H1 (cell line): ENCODE measurements around the gene SPG11. TPM values are rescaled to one million over a fixed set of nuclear protein-coding genes. Genes with fewer than 3 reads are reported as not detected.

Experiments used
- CTCF ChIA-PET: fragments of 300-600 bp; sonication (Branson Sonifier 250); formaldehyde crosslinking; loops from one replicate; lab custom pipeline; 2021; ENCODE audit not compliant: partially characterized antibody; lab: Charles Lee
- POLR2A ChIA-PET: fragments of 300-600 bp; sonication (Branson Sonifier 250); formaldehyde crosslinking; loops from one replicate; lab custom pipeline; 2021; ENCODE audit warnings: inconsistent platforms; ENCODE audit not compliant: partially characterized antibody; lab: Charles Lee
- DNase-seq, 2 experiments: peaks; one replicate each; pipeline versions ENCODE4 v3.0.0 to v3.0.0-alpha.2; 2010 to 2022; ENCODE audit warnings: low spot score in 2 of 2, low read depth in 1 of 2, mixed read lengths in 1 of 2
- FAIRE-seq: peaks from 2 replicates; lab custom pipeline; 2011; peaks lifted over from hg19 to GRCh38; lab: Jason Lieb, UNC
- H2AFZ ChIP-seq: 2 replicates; pipeline ENCODE4 v1.8.1; 2012; ENCODE audit warnings: low read length, inconsistent platforms
- H2AK5ac ChIP-seq: 2 replicates; pipeline ENCODE4 v1.6.1; 2013; ENCODE audit warnings: low read depth, low read length
- H2BK120ac ChIP-seq: replicated peaks from 2 replicates; pipeline ENCODE3; 2013; ENCODE audit warnings: low read depth, low read length, inconsistent platforms
- H2BK12ac ChIP-seq: 2 replicates; pipeline ENCODE4 v1.6.1; 2013; ENCODE audit warnings: low read depth, low read length
- H2BK15ac ChIP-seq: 2 replicates; pipeline ENCODE4 v1.6.1; 2013; ENCODE audit warnings: low read length
- H2BK20ac ChIP-seq: 2 replicates; pipeline ENCODE4 v1.6.1; 2013; ENCODE audit warnings: low read length
- H2BK5ac ChIP-seq: 2 replicates; pipeline ENCODE4 v1.6.1; 2013; ENCODE audit warnings: low read depth, low read length
- H3K14ac ChIP-seq: 2 replicates; pipeline ENCODE4 v1.6.1; 2013; ENCODE audit warnings: inconsistent platforms; ENCODE audit not compliant: insufficient read length
- H3K18ac ChIP-seq: 2 replicates; pipeline ENCODE4 v1.6.1; 2013; ENCODE audit warnings: low read length; ENCODE audit errors: extremely low read depth
- H3K23ac ChIP-seq: 2 replicates; pipeline ENCODE4 v1.6.1; 2013; ENCODE audit warnings: inconsistent platforms; ENCODE audit not compliant: insufficient read length
- H3K23me2 ChIP-seq: 2 replicates; pipeline ENCODE4 v1.6.1; 2013; ENCODE audit warnings: low read depth, low read length
- H3K27ac ChIP-seq: 2 replicates; pipeline ENCODE4 v1.6.1; 2011; ENCODE audit warnings: low read depth, low read length, inconsistent platforms
- H3K27me3 ChIP-seq, 4 experiments: replicated peaks in 1 of 4; 1 replicate in 1 of 4; 2 replicates in 3 of 4; pipeline versions ENCODE4 v1.6.1 to v1.8.1; 2011 to 2013; ENCODE audit warnings: low read length in 3 of 4, mild to moderate bottlenecking in 3 of 4, inconsistent platforms in 2 of 4, mixed read lengths in 2 of 4, moderate library complexity in 1 of 4; ENCODE audit not compliant: control insufficient read depth in 3 of 4, insufficient read depth in 3 of 4; ENCODE audit errors: extremely low read depth in 1 of 4
- H3K36me3 ChIP-seq, 4 experiments: 2 replicates each; pipeline versions ENCODE4 v1.6.1 to v1.8.1; 2011 to 2013; ENCODE audit warnings: mild to moderate bottlenecking in 4 of 4, low read length in 3 of 4, moderate library complexity in 2 of 4, control low read depth in 1 of 4, inconsistent platforms in 1 of 4; ENCODE audit not compliant: insufficient read depth in 4 of 4, control insufficient read depth in 2 of 4
- H3K4ac ChIP-seq: replicated peaks from 2 replicates; pipeline ENCODE3; 2013; ENCODE audit warnings: low read length, low read depth, mixed read lengths, inconsistent platforms; ENCODE audit not compliant: insufficient read length
- H3K4me1 ChIP-seq, 4 experiments: replicated peaks in 1 of 4; 1 replicate in 1 of 4; 2 replicates in 3 of 4; pipeline versions ENCODE4 v1.6.1 to v1.8.1; 2011 to 2013; ENCODE audit warnings: low read length in 3 of 4, inconsistent platforms in 2 of 4, mixed read lengths in 1 of 4; ENCODE audit not compliant: insufficient read depth in 4 of 4, control insufficient read depth in 3 of 4
- H3K4me2 ChIP-seq, 2 experiments: 2 replicates each; pipeline versions ENCODE4 v1.6.1 to v1.8.1; 2011 to 2013; ENCODE audit warnings: low read depth in 2 of 2, low read length in 2 of 2, control low read depth in 1 of 2, inconsistent platforms in 1 of 2, mild to moderate bottlenecking in 1 of 2; ENCODE audit not compliant: insufficient read depth in 1 of 2
- H3K4me3 ChIP-seq, 4 experiments: fragments of 200-600, 300-600 bp in 1 of 4; sonication (generic), shearing (Covaris generic), sonication (Bioruptor Twin) in 1 of 4; 2 replicates each; pipeline versions ENCODE4 v1.5.1 to v1.8.1; 2011 to 2016; ENCODE audit warnings: low read length in 4 of 4, low read depth in 3 of 4, control low read depth in 2 of 4, inconsistent platforms in 2 of 4, mild to moderate bottlenecking in 2 of 4, mixed read lengths in 1 of 4, moderate library complexity in 1 of 4; ENCODE audit not compliant: insufficient read depth in 2 of 4; ENCODE audit errors: extremely low read depth in 1 of 4
- H3K56ac ChIP-seq: replicated peaks from 2 replicates; pipeline ENCODE3; 2013; ENCODE audit warnings: low read depth, mild to moderate bottlenecking, mixed read lengths, low read length, inconsistent platforms; ENCODE audit not compliant: insufficient read length
- H3K79me1 ChIP-seq: 2 replicates; pipeline ENCODE4 v1.6.1; 2013; ENCODE audit warnings: low read depth, low read length, control low read depth
- H3K79me2 ChIP-seq, 2 experiments: 2 replicates each; pipeline versions ENCODE4 v1.6.1 to v1.8.1; 2012 to 2013; ENCODE audit warnings: low read length in 2 of 2, mild to moderate bottlenecking in 2 of 2, inconsistent platforms in 1 of 2; ENCODE audit not compliant: insufficient read depth in 2 of 2, control insufficient read depth in 1 of 2
- H3K9ac ChIP-seq, 4 experiments: replicated peaks in 1 of 4; 1 replicate in 1 of 4; 2 replicates in 3 of 4; pipeline versions ENCODE4 v1.6.1 to v1.8.1; 2011 to 2013; ENCODE audit warnings: low read depth in 3 of 4, low read length in 3 of 4, control low read depth in 2 of 4, mild to moderate bottlenecking in 2 of 4, moderate library complexity in 2 of 4, inconsistent platforms in 1 of 4; ENCODE audit errors: extremely low read depth in 1 of 4
- H3K9me3 ChIP-seq, 2 experiments: 2 replicates each; pipeline versions ENCODE4 v1.6.1 to v1.8.1; 2012 to 2013; ENCODE audit warnings: mild to moderate bottlenecking in 2 of 2, moderate library complexity in 2 of 2, control low read depth in 1 of 2, inconsistent platforms in 1 of 2, low read depth in 1 of 2, low read length in 1 of 2, mixed read lengths in 1 of 2; ENCODE audit not compliant: insufficient read depth in 2 of 2
- H4K20me1 ChIP-seq, 2 experiments: replicated peaks in 1 of 2; 2 replicates each; pipeline versions ENCODE3 to v1.8.1; 2011 to 2013; ENCODE audit warnings: inconsistent platforms in 2 of 2, low read length in 2 of 2, mild to moderate bottlenecking in 1 of 2; ENCODE audit not compliant: insufficient read depth in 2 of 2, control insufficient read depth in 1 of 2
- H4K5ac ChIP-seq: 2 replicates; pipeline ENCODE4 v1.6.1; 2013; ENCODE audit warnings: low read length, low read depth, mixed read lengths, inconsistent platforms; ENCODE audit not compliant: insufficient read length
- H4K8ac ChIP-seq: 2 replicates; pipeline ENCODE4 v1.8.0; 2013; ENCODE audit warnings: mild to moderate bottlenecking, moderate library complexity, low read length, inconsistent platforms; ENCODE audit not compliant: insufficient read depth; ENCODE audit errors: extremely low read depth
- H4K91ac ChIP-seq: replicated peaks from 2 replicates; pipeline ENCODE3; 2013; ENCODE audit warnings: low read length, mixed read lengths, inconsistent platforms; ENCODE audit not compliant: insufficient read length
- FOSL1 ChIP-seq: IDR thresholded peaks from 2 replicates; pipeline ENCODE4 v1.6.1; 2011; ENCODE audit warnings: mild to moderate bottlenecking, low read depth, low read length, moderate library complexity; ENCODE audit not compliant: insufficient read depth
- NANOG ChIP-seq: IDR thresholded peaks from 2 replicates; pipeline ENCODE4 v1.6.1; 2011; ENCODE audit warnings: low read length, low read depth, mild to moderate bottlenecking, inconsistent platforms; ENCODE audit not compliant: insufficient read depth, poor library complexity, severe bottlenecking
- POLR2AphosphoS5 ChIP-seq: IDR thresholded peaks from 2 replicates; pipeline ENCODE4 v1.6.1; 2011; ENCODE audit warnings: low read depth, low read length
- RXRA ChIP-seq: IDR thresholded peaks from 2 replicates; pipeline ENCODE4 v1.6.1; 2011; ENCODE audit warnings: low read depth, mild to moderate bottlenecking, low read length, moderate library complexity; ENCODE audit not compliant: insufficient read depth
- SIX5 ChIP-seq: IDR thresholded peaks from 2 replicates; pipeline ENCODE4 v1.6.1; 2011; ENCODE audit warnings: mild to moderate bottlenecking, low read depth, low read length
- SRF ChIP-seq: IDR thresholded peaks from 2 replicates; pipeline ENCODE4 v1.6.1; 2011; ENCODE audit warnings: mild to moderate bottlenecking, low read depth, low read length, moderate library complexity
- WGBS, 2 experiments: shearing (Covaris generic) in 1 of 2; methylation state at CpG; one replicate each; pipeline versions ENCODE4 v1.1.6 to v1.1.7; 2013 to 2015; ENCODE audit warnings: low lambda C conversion rate in 2 of 2, mixed read lengths in 2 of 2, inconsistent platforms in 1 of 2, low coverage in 1 of 2, missing lambda C conversion rate in 1 of 2; ENCODE audit not compliant: insufficient replicate concordance in 2 of 2, insufficient coverage in 1 of 2, insufficient read length in 1 of 2; ENCODE audit errors: extremely low coverage in 1 of 2, missing lambda C conversion rate in 1 of 2; 5-methylcytosine and 5-hydroxymethylcytosine counted together
- polyA plus RNA-seq, 7 experiments: library from polyadenylated mRNA; depleted of rRNA in 3 of 7; stranded (reverse) in 5 of 7; unstranded in 2 of 7; fragments of >200 nt in 5 of 7; fragments of 200-250 nt in 2 of 7; gene quantifications; 1 replicate in 5 of 7; 2 replicates in 1 of 7; 4 replicates in 1 of 7; pipeline versions ENCODE4 v1.2.1 to v1.2.3, GENCODE V29; 2011 to 2013; ENCODE audit warnings: missing spikeins in 2 of 7, mixed read lengths in 2 of 7
- total RNA-seq: library from RNA; stranded (reverse); fragmentation: NEBNext Ultra II Directional; extraction: Animal tissue kit (Norgen Biotek cat#: 25700); gene quantifications from 2 replicates; pipeline ENCODE4 v1.2.1, GENCODE V29; 2021

Gene SPG11
- total and polyA plus RNA-seq, 2 of the 8 experiments (the other 6 are each of a cell fraction or from before 2014, with no cell fraction given) = 37.1 to 38.6 TPM

DNA sequence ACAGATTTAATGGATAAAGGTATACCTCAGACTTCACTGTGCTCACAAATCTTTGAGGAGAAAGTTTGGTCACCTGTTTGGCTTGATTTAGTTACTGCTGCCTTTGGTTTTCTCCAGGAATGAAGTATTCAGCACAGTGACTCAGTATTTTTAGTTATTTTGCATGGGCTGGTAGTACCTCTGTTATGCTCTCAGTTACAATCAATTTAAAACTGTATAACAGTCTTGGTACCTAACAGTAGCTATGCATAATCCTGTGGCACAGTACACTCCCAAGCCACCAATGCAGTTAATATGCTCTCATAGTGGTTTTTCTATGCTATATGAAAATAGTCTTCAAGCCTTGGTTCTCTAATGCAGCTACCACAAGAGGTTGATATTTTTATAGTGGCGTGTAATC, 138.4 kb downstream of the SPG11 start:
- no peak overlapping the region for H4K5ac ChIP-seq
- H3K27me3 ChIP-seq = no peaks in the 10 kb centered on the region
- H3K79me2 ChIP-seq = no peaks in the 10 kb centered on the region
- no peak overlapping the region for H2BK5ac ChIP-seq
- no peak overlapping the region for H4K91ac ChIP-seq
- H2BK15ac ChIP-seq = no peak overlapping the region
- TF ChIP-seq RXRA (no peak), NANOG (no peak), SRF (no peak), SIX5 (no peak), FOSL1 (no peak), POLR2AphosphoS5 (no peak)
- TF ChIP-seq, all 59 proteins: peak for 0
- no peaks in the 10 kb centered on the region for H3K4me1 ChIP-seq
- POLR2A ChIA-PET = interaction anchor here (0.7 kb wide), 1 partner anchor 25 kb away, joined by 3 read pairs; no protein-coding TSS in a partner anchor
- no peak overlapping the region for H3K23ac ChIP-seq
- no peaks in the 10 kb centered on the region for H3K23me2 ChIP-seq
- FAIRE-seq = no peak
- WGBS, 2 experiments = 94% methylated on average over 1 of the region's 1 CpG; no CpG with 5 or more reads in 1 of the 2 experiments
- H3K18ac ChIP-seq = no peak overlapping the region
- H3K36me3 ChIP-seq = peaks cover 2 to 44% (median 21%) of the 10 kb centered on the region in 4 experiments; a peak in 7 of 8 replicates
- H2AK5ac ChIP-seq = no peak overlapping the region
- no peak overlapping the region for H3K4ac ChIP-seq
- CTCF ChIA-PET = no interaction called here
- no peak overlapping the region for H3K9ac ChIP-seq
- no peak overlapping the region for H3K27ac ChIP-seq
- no peaks in the 10 kb centered on the region for H3K9me3 ChIP-seq
- H4K20me1 ChIP-seq = no peaks in the 10 kb centered on the region
- no peak overlapping the region for H2AFZ ChIP-seq
- no peak overlapping the region for H3K4me2 ChIP-seq
- no peak overlapping the region for H3K56ac ChIP-seq
- no peak overlapping the region for H2BK12ac ChIP-seq
- H3K79me1 ChIP-seq = no peaks in the 10 kb centered on the region
- H3K4me3 ChIP-seq = no peak overlapping the region
- H4K8ac ChIP-seq = no peak overlapping the region; the same call in 1 of the 2 replicates
- no peak overlapping the region for H3K14ac ChIP-seq
- no peak overlapping the region for H2BK120ac ChIP-seq
- no peak for DNase-seq
- no peak overlapping the region for H2BK20ac ChIP-seq
